ENCODE results near the gene CFAP210.

CFAP210 gene

GRCh38 chr2:169694113-169694893, at the start of gene CFAP210, which contains the start of gene PHOSPHO2:
Gene CFAP210 (minus strand): TSS chr2:169694405. CDS start chr2:169694327, 78 bp downstream.
Gene PHOSPHO2 (plus strand): TSS chr2:169694469. CDS start chr2:169700972, 6,503 bp downstream.
- peak; percentile 99 for DNase-seq

GRCh38 chr2:169743549-169743948, 49.3 kb upstream of the CFAP210 start:
- DNase-seq = no peak

DNA sequence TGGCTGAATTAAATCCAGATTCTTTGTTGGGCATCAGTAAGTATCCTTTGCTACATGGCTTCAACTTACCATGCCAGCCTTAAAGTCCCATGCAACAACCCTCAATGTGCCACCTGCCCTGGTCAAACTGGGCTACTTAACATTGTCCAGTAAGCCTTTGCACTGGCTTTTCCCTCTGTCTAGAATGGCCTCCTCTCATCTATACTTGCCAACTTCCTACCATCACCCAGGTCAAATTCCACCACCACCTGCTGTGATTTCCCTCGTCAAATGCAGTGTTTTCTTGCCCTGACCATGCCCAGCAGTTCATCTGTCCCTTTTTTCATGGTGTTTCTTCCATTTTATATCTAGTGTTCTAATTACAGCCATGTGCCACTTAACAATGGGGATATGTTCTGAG, 45.1 kb upstream of the CFAP210 start:
- DNase-seq = no peak

DNA sequence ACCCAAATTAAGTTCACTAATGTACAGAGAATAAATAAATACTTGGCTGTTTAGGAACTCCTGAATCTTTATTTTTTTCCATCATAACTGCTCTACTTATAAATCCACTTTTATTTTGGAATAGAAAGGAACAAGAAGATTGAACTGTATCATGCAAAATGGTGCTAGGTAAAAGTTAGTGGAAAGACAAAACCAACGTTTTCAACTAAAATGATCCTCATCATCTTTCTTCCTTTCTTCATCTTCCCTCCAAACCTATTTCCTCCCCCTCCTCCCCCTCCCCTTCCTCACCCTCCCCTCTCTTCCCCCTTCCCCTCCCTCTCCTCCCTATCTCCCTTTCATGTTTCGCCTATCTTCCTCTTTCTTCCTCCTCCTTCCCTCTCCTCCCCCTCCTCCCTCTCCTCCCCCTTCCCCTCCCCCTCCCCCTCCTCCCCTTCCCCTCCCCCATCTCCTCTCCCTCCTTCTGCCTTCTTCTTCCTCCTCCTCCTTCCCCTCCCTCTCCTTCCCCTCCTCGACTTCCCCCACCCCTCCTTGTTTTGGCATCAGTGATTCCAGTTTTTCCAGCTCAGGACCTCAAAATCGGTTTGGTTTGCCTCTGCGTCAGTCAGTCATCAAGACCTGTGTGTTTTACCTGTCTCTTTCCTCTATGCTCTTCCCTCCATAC, 44.5 kb upstream of the CFAP210 start:
- DNase-seq = no peak

DNA sequence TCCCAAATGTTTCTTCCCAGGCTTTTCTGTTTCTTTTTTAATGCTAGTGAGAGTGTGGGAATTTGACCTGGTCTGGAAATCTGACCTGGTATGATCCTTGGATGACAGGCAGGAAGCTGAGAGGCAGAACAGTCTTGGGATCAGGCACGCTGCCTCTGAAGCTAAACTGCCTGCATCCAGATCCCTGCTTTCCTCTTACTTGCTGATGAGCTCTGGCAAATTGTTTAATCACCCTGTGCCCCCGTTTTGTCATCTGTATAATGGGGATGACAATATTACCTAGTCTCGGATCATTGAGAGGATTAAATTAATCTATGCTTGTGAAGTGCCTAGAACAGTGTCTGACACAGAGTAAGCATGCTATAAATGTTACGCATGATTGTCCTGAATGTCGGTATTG, 42.7 kb upstream of the CFAP210 start:
- no peak for DNase-seq

- no peak for DNase-seq
These were observed 41.4 kb upstream of the CFAP210 start for GRCh38 chr2:169735623-169736022.

DNA sequence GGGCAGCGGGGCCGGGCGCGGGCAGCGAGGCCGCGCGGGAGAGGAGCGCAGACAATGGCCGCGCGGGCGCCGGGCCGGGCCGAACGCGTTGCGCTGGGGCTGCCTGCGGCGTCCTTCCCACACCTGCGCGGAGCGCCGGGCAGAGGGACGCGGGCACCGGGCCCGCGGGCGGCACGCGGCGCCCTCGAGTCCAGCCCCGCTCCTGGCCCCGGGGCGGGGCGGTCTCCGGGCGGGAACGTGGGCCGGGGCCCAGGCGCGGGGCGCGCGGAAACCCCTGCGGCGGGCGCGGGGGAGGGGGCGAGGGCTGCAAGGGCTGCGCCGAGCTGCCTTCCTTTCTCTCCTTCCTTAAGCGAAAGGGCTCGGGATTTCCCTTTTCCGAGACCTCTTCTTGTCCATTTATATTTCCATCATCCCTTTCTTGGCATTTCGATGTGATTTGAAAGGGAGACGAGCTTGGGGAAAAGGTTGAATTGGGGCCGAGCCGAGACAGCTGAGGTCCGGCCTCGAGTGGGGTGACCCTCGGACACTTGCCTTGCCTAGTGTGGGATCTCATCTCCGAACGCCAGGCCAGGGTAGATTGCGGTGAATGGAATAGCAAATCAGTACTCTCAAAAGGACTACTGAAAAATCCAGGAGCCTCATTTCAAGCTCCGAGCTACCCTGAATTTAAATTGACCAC, 40.1 kb upstream of the CFAP210 start:
- DNase-seq = peak; percentile 74

DNA sequence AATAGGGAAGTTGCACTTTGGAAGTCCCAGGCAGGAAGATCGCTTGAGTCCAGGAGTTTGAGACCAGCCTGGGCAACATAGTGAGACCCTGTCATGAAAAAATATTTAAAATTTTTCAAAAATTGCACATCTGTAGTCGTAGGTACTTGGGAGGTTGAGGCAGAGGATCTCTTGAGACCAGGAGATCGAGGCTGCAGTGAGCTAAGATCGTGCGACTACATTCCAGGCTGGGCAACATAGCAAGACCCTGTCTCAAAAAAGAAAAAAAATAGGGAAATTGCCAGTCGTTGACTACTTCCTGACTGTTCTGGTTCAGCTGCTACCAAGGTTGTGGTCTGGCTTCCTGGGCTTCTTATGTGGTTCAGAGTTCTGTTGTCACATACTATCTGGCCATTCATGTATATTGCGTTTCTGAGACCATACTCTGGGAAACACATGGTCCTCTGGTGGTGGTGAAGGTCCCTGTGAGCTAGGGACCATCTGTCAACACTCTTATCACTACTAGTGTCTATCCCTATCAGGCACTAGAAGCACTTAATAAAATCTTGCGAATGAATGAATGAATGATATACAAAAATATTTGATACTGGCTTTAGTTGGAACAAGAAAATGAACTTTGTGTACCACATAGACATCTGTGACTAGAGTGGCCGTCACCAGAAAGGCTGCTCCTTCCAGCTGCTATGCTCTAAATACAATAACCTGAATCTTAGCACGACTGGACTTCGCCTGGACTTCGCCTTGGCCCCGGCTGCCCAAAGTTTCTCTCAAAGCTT, 38.6 kb upstream of the CFAP210 start:
- no peak for DNase-seq

- DNase-seq = no peak
These were observed 37.9 kb upstream of the CFAP210 start for GRCh38 chr2:169732075-169732474.

DNA sequence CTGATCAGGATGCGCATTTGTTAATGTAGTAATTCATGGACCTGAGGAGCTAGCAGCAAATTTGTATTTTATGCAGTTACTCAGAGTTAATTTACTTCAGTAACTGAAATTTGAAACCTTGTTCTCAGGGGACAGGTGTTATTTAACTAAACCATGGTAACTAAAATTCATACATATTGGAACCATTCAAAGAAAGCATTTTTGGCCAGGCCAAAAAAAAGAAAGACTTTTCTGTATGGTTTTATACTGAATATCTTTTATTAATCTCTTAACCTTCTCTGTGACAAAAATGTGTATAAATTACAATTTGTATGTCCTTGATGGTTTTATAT, 35.0 kb upstream of the CFAP210 start:
- DNase-seq = no peak

DNA sequence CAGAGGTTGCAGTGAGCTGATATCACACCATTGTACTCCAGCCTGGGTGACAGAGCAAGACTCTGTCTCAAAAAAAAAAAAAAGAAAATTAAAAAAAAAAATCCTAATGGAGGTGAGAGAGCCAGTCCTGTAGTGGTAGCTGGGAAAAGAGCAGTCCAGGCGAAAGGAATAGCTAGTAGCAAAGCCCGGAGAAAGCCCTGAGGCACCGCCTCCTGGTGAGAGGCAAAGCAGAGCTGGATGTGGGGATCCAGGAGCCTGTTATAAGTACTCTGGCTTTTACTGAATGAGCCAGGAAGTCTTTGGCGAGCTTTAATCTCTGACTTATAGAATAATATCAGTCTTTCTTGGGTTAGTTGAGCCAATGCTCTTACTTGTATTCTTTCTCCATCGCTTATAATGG, 32.9 kb upstream of the CFAP210 start:
- DNase-seq = no peak

- DNase-seq = no peak
These were observed 26.8 kb upstream of the CFAP210 start for GRCh38 chr2:169721016-169721415.

DNA sequence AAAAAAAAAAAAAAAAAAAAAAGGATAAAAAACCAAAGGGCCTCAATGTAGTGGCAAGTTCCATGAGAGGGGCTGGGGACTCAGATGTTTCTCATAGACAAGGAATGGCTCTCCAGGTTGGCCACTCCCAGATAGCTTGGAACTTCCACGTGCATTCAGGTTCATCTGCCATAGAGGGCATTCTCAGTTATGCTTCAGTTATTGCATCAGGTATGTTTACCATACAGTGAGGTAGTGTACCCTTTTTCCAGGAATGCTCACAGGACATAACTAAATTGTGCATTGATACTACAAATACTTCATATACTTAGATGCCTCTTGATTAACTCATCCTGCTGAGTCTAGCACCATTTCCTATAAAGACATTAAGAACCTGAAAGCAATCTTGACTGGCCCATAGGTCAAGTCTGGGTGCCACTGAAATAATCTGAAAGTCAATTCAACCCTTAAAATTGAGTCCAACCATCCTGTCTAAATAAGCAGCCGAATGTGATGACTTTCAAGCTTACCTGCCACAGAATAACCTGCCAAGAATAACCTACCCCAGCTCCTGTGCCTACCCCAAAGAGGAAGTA, 24.8 kb upstream of the CFAP210 start:
- DNase-seq = no peak

DNA sequence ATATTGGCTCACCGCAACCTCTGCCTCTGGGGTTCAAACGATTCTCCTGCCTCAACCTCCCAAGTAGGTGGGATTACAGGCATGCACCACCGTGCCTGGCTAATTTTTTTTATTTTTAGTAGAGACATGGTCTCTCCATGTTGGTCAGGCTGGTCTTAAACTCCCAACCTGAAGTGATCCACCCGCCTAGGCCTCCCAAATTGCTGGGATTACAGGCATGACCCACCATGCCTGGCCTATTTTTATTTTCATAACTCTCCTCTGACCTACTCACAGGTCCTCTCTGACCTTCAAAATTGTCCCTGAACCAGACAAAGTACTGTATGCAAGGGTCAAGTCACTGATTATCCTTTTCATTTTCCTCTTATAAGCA, 23.5 kb upstream of the CFAP210 start:
- DNase-seq = no peak

DNA sequence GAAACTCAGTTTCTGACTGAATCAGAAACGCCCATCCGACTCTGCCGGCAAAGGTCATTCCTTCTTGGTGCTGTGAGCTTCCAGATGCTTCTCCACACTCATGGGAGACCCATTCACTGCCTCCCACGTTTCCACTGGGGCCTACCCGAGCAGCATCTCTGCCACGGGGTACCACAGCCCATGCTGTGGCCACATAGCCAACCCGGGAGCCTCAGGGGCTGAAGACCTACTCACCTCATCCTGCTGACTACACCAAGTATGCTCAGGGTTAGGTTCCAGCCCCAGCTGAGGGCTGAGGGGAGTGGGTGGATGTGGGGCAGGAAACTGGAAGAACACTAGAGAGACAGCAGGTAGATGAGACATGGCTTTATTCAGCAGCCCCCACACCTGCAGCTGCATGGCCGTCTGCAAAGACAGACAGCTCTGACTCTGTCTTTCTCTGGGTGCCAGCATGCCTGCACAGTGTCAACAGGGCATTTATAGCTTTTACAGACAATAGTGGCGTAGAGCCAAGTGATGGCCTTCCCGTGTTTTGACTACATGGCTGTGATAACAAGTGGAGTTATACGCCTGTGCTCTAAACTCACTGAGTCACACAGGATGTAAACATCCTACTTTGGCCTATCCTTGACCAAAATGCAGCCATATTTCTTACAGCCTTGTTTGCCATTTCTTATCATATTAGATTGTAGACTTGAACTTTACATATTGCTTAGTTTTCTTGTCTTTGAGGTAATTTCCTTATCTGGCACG, 22.9 kb upstream of the CFAP210 start:
- no peak for DNase-seq

DNA sequence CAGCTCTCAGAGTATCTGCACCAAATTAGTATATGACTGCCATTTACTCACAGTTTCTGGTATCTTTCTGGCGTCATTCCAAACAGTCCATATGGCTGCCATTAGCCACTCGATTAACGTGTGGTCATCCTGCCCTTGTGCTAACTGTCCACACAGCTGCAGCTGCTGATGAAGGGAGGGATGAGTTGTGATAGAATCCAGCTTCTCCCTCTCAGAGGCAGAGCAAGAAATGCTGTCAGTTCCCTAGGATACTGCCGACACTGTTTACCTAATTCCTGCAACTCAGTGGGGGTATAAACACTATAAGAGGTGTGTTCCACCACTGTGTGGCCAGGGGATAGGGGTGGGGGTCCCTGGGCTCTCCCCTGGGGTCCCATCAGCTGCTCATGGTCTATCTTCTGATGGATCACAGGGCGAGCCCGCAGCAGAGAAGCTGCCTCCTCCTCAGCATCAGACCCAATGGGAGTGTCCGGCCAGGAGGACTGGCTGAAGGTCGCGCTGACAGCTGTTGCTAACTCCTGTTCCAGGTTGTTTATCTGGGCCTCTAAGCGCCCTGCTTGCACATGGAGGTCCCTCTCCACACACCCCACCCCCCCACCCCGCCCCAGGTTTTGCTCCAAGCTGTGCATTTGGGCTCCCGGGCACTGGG, 22.2 kb upstream of the CFAP210 start:
- no peak for DNase-seq

GRCh38 chr2:169715379-169716237, 21.4 kb upstream of the CFAP210 start:
- DNase-seq = no peak

- DNase-seq = no peak
These were observed 20.5 kb upstream of the CFAP210 start for GRCh38 chr2:169714699-169715098.

DNA sequence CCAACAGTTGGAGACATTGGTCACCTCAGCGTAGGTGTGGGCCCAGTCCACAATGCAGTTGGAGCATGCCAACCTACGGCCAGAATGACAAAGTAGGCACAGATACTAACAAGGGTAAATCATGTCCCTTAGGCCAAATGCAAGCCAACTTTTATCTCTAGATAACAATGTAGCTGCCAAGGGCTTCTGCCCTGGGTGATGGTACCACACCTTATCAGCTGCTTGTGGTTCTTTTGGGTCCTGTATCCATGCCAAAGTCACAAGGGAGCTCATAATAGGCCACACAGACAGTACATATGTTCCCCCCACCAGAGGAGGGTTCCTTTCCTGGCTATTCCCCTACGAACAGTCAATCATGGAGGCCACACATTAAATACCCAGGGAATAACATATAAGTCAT, 19.1 kb upstream of the CFAP210 start:
- DNase-seq = no peak

GRCh38 chr2:169712791-169713227, 18.6 kb upstream of the CFAP210 start:
- no peak for DNase-seq

Measured in right forelimb (tissue), 1 donor.